Trophoblast cell (in vitro differentiated cells and primary cell): Measurements from ENCODE around the gene TGFBR3L.
"Not testable (repeated sequence)": the region's sequence is repeated elsewhere in the genome, so short reads cannot be mapped to it uniquely, and the experiment has no call there.

Experiments used
- DNase-seq, 2 donors: peaks; one replicate each; pipeline ENCODE4 v3.0.0-alpha.2; 2016
- H2AFZ ChIP-seq: 2 replicates; pipeline ENCODE4 v1.6.1; 2013; ENCODE audit warnings: low read length, moderate library complexity, mild to moderate bottlenecking; ENCODE audit not compliant: insufficient read depth, poor library complexity
- H2AK5ac ChIP-seq: 2 replicates; pipeline ENCODE4 v1.6.1; 2013; ENCODE audit warnings: mild to moderate bottlenecking, low read length
- H2BK120ac ChIP-seq: 2 replicates; pipeline ENCODE4 v1.6.1; 2013; ENCODE audit warnings: low read length, mild to moderate bottlenecking, moderate library complexity; ENCODE audit not compliant: insufficient read depth, poor library complexity
- H2BK12ac ChIP-seq: 2 replicates; pipeline ENCODE4 v1.6.1; 2013; ENCODE audit warnings: mild to moderate bottlenecking, low read length, moderate library complexity
- H2BK5ac ChIP-seq: 2 replicates; pipeline ENCODE4 v1.6.1; 2013; ENCODE audit warnings: low read length, low read depth, moderate library complexity, mild to moderate bottlenecking; ENCODE audit not compliant: poor library complexity
- H3K14ac ChIP-seq: 2 replicates; pipeline ENCODE4 v1.6.1; 2013; ENCODE audit warnings: mild to moderate bottlenecking, low read length
- H3K18ac ChIP-seq: 2 replicates; pipeline ENCODE4 v1.6.1; 2013; ENCODE audit warnings: mild to moderate bottlenecking, low read length
- H3K23ac ChIP-seq: 2 replicates; pipeline ENCODE4 v1.6.1; 2013; ENCODE audit warnings: low read length
- H3K27ac ChIP-seq: 2 replicates; pipeline ENCODE4 v1.5.1; 2013; ENCODE audit warnings: low read depth, mild to moderate bottlenecking, inconsistent platforms, low read length, moderate library complexity
- H3K27me3 ChIP-seq: 2 replicates; pipeline ENCODE4 v1.6.1; 2013; ENCODE audit warnings: inconsistent platforms, mild to moderate bottlenecking, low read length, moderate library complexity; ENCODE audit not compliant: insufficient read depth
- H3K36me3 ChIP-seq, 2 experiments: 1 replicate in 1 of 2; 2 replicates in 1 of 2; pipeline ENCODE4 v1.6.1; 2013; ENCODE audit warnings: low read length in 2 of 2, mild to moderate bottlenecking in 2 of 2, moderate library complexity in 1 of 2; ENCODE audit not compliant: insufficient read depth in 2 of 2, control insufficient read depth in 1 of 2
- H3K4ac ChIP-seq: 2 replicates; pipeline ENCODE4 v1.6.1; 2013; ENCODE audit warnings: low read depth, mild to moderate bottlenecking, low read length, moderate library complexity
- H3K4me1 ChIP-seq, 2 experiments: 1 replicate in 1 of 2; 2 replicates in 1 of 2; pipeline ENCODE4 v1.6.1; 2013; ENCODE audit warnings: low read length in 2 of 2, mild to moderate bottlenecking in 2 of 2, moderate library complexity in 1 of 2; ENCODE audit not compliant: insufficient read depth in 2 of 2, control insufficient read depth in 1 of 2
- H3K4me2 ChIP-seq: 2 replicates; pipeline ENCODE4 v1.6.1; 2013; ENCODE audit warnings: inconsistent platforms, mild to moderate bottlenecking, low read length, moderate library complexity
- H3K4me3 ChIP-seq: 2 replicates; pipeline ENCODE4 v1.5.1; 2013; ENCODE audit warnings: mild to moderate bottlenecking, low read depth, low read length, inconsistent platforms
- H3K79me1 ChIP-seq: one replicate; pipeline ENCODE4 v1.6.1; 2013; ENCODE audit warnings: low read length
- H3K79me2 ChIP-seq: 2 replicates; pipeline ENCODE4 v1.6.1; 2013; ENCODE audit warnings: low read length, mild to moderate bottlenecking; ENCODE audit not compliant: control insufficient read depth, insufficient read depth, poor library complexity
- H3K9ac ChIP-seq: 2 replicates; pipeline ENCODE4 v1.6.1; 2013; ENCODE audit warnings: mild to moderate bottlenecking, low read length
- H3K9me3 ChIP-seq: 2 replicates; pipeline ENCODE4 v1.6.1; 2013; ENCODE audit warnings: low read depth, mild to moderate bottlenecking, control low read depth, inconsistent platforms, low read length; ENCODE audit not compliant: insufficient read depth
- H4K12ac ChIP-seq: 2 replicates; pipeline ENCODE4 v1.6.1; 2013; ENCODE audit warnings: low read depth, mild to moderate bottlenecking, low read length, moderate library complexity
- H4K8ac ChIP-seq: 2 replicates; pipeline ENCODE4 v1.6.1; 2013; ENCODE audit warnings: low read depth, mild to moderate bottlenecking, low read length, moderate library complexity
- H4K91ac ChIP-seq: one replicate; pipeline ENCODE4 v1.6.1; 2013; ENCODE audit warnings: low read depth, mild to moderate bottlenecking, low read length, moderate library complexity
- WGBS: extraction: QIAGEN DNeasy Blood & Tissue Kit; methylation state at CpG from one replicate; pipeline ENCODE4 v1.1.7; 2013; ENCODE audit warnings: missing lambda C conversion rate; ENCODE audit not compliant: insufficient read length, insufficient coverage; ENCODE audit errors: extremely low coverage; 5-methylcytosine and 5-hydroxymethylcytosine counted together

Gene TGFBR3L

DNA sequence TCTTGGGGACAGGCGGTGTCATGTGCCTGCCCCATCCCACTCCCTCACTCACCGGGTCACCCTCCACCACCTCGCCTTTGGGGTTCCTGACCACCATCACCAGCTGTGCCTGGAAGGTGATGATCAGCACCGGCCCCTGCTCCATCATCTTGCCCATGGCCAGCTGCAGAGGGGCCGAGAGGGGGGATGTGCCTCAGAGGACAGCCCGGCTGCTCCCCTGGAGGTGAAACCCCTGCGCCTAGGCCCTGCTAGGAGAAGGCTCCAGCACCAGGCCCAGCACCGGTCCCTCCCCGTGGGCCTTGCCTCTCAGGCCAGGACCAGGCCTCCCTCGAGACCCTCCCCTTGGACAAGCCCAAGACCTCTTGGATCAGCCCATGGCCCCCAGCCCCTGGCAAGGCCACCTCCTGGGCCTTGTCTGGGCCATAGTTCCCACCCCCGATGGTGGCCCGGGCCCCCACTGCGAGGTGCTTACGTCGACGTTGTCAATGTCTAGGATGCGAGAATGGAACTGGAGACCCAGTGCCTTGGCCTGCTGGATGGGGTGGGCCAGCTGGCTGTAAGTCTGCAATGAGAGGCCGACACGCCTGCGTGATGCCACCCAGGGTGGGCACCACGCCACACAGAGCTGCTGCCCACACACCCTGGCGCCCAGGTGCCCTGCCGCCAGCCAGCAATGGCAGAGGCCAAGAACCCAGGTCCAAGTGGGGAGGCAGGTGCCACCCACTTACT is 13.1 kb downstream of the TGFBR3L start:
- Histone ChIP-seq H3K79me2 (no peaks in the 10 kb centered on the region), H4K8ac (no peak overlapping the region), H2AK5ac (no peak overlapping the region), H3K27me3 (no peaks in the 10 kb centered on the region), H3K9ac (no peak overlapping the region), H3K4me1 (peaks cover 8 to 11% of the 10 kb centered on the region in 2 experiments), H3K4me3 (peak overlapping the region; percentile 28), H2BK5ac (no peak overlapping the region), H4K91ac (no peak overlapping the region), H3K23ac (no peak overlapping the region), H3K4ac (no peak overlapping the region), H4K12ac (no peak overlapping the region), H3K4me2 (no peak overlapping the region), H2BK12ac (no peak overlapping the region), H2AFZ (no peak overlapping the region), H3K14ac (no peak overlapping the region), H3K79me1 (peaks cover 2% of the 10 kb centered on the region), H3K36me3 (peaks cover 37 to 38% of the 10 kb centered on the region in 2 experiments), H3K18ac (no peak overlapping the region), H3K9me3 (no peaks in the 10 kb centered on the region), H2BK120ac (no peak overlapping the region), H3K27ac (no peak overlapping the region)
- WGBS = no CpG with 5 or more reads among the region's 23 CpGs
- DNase-seq = no peak

DNA sequence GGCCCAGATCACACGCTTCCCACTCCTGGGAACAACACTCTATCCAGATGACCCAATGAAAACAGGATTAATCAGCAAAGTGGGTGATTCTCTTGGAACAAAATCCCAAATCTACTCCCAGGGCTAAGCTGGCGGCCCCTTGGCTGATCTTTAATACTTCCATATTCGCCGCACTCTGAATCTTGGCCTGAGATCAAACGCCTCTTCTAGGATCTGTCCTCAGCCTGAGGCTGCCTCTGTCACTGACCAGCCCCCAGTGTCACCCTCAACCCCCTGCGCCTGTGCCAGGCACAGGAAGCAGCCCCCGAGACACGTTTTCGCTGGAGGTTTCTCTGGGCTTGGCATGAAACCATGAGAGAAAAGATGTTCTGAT is 13.7 kb downstream of the TGFBR3L start:
- no peak overlapping the region for H2BK12ac ChIP-seq
- H3K79me1 ChIP-seq = peaks cover 2% of the 10 kb centered on the region
- H3K9ac ChIP-seq = no peak overlapping the region
- H3K14ac ChIP-seq = no peak overlapping the region
- no peaks in the 10 kb centered on the region for H3K79me2 ChIP-seq
- H3K4me3 ChIP-seq = no peak overlapping the region
- WGBS = no CpG with 5 or more reads among the region's 9 CpGs
- no peak overlapping the region for H2AK5ac ChIP-seq
- H3K9me3 ChIP-seq = no peaks in the 10 kb centered on the region
- peaks cover 8 to 11% of the 10 kb centered on the region in 2 experiments for H3K4me1 ChIP-seq
- no peak overlapping the region for H3K23ac ChIP-seq
- H3K27me3 ChIP-seq = no peaks in the 10 kb centered on the region
- no peak overlapping the region for H4K91ac ChIP-seq
- no peak overlapping the region for H3K27ac ChIP-seq
- H2BK5ac ChIP-seq = no peak overlapping the region
- peaks cover 37 to 38% of the 10 kb centered on the region in 2 experiments for H3K36me3 ChIP-seq
- no peak overlapping the region for H3K4me2 ChIP-seq
- H2BK120ac ChIP-seq = no peak overlapping the region
- no peak overlapping the region for H4K12ac ChIP-seq
- H4K8ac ChIP-seq = no peak overlapping the region
- H2AFZ ChIP-seq = no peak overlapping the region
- H3K18ac ChIP-seq = no peak overlapping the region
- H3K4ac ChIP-seq = no peak overlapping the region
- DNase-seq = no peak

DNA sequence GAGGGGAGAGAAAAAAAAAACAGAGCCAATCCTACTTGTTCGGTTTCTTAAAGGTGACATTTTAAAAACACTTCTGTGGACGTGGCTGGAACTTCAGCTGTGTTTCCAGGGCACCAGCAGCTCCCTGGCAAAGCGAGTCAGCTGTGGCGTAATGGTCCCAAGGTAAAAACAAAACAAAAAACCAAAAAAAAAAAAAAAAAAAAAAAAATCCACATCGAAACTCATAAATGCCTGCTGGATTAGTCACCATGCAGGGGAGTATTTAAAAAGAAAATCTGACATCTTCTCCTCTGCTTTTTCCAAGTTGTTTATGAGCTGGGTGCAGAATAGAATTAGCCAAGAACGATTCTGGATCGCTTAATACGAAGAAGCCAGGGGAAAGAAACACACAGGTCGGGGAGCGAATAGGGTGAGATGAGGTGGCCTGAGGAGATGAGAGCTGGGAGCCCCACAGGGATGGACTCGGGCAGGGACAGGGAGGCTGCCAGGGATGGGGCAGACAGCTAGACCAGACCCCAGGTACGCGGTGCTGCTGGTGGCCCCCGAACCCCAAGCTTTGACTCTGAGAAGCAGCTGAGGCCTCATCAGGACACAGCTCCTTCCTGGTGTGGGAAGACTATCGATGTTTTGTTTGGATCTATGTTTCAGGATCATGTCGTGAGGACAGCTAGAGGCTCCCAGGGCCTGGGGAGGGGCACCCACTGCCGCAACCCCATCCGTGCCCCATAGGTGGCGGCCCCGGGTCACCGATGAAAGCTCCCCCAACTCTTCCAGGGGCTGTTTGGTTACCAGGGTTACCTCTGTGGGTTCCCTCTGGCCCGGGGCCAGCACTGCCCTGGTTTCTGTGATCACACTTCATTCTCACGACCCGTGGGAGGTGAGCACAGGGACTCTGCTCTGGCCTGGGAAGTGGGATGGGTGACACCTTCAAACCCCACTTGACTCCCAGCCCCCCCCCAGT is 14.4 kb downstream of the TGFBR3L start:
- Histone ChIP-seq H2AFZ (no peak overlapping the region), H3K27me3 (no peaks in the 10 kb centered on the region), H2BK5ac (no peak overlapping the region), H3K23ac (no peak overlapping the region), H3K4ac (no peak overlapping the region), H3K4me2 (no peak overlapping the region), H2BK120ac (no peak overlapping the region), H3K14ac (no peak overlapping the region), H4K12ac (no peak overlapping the region), H3K9ac (no peak overlapping the region), H3K4me3 (no peak overlapping the region), H3K79me1 (peaks cover 2% of the 10 kb centered on the region), H3K4me1 (peaks cover 8 to 11% of the 10 kb centered on the region in 2 experiments), H3K9me3 (no peaks in the 10 kb centered on the region), H4K91ac (no peak overlapping the region), H2BK12ac (no peak overlapping the region), H3K18ac (no peak overlapping the region), H3K79me2 (no peaks in the 10 kb centered on the region), H3K27ac (peak overlapping the region; percentile 24), H4K8ac (no peak overlapping the region), H2AK5ac (no peak overlapping the region), H3K36me3 (peaks cover 41 to 45% of the 10 kb centered on the region in 2 experiments)
- no CpG with 5 or more reads among the region's 24 CpGs for WGBS
- peak; percentile 62 to 84 for DNase-seq

DNA sequence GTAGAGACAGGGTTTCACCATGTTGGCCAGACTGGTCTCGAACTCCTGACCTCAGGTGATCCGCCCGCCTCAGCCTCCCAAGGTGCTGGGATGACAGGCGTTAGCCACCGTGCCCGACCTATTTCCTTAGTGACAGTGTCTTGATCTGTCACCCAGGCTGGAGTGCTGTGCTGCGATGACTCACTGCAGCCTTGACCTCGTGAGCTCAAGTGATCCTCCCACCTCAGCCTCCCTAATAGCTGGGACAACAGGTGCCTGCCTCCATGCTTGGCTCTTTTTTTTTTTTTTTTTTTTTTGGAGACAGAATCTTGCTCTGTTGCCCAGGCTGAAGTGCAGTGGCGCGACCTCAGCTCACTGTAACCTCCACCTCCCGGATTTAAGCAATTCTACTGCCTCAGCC is 15.4 kb downstream of the TGFBR3L start:
- not testable (repeated sequence) for H3K79me1 ChIP-seq, H3K4me2 ChIP-seq
- H3K36me3 ChIP-seq = peaks cover 49 to 53% of the 10 kb centered on the region in 2 experiments

More for the DNA sequence above, 15.4 kb downstream of the TGFBR3L start:
- not testable (repeated sequence) for H2BK120ac ChIP-seq, H3K27ac ChIP-seq, H4K12ac ChIP-seq, H4K91ac ChIP-seq, H3K9me3 ChIP-seq, H3K27me3 ChIP-seq, H4K8ac ChIP-seq, H3K4me3 ChIP-seq, H3K79me2 ChIP-seq, H3K4ac ChIP-seq, H3K14ac ChIP-seq, H3K23ac ChIP-seq, H3K18ac ChIP-seq, H2BK12ac ChIP-seq, H3K9ac ChIP-seq, H2AFZ ChIP-seq, H2BK5ac ChIP-seq, H2AK5ac ChIP-seq
- peaks cover 8 to 11% of the 10 kb centered on the region in 2 experiments for H3K4me1 ChIP-seq
- peak; percentile 64 to 70 for DNase-seq
- no CpG with 5 or more reads among the region's 11 CpGs for WGBS
